Hepatocyte (in vitro differentiated cells): ENCODE results near the gene TM7SF2. TPM values are rescaled to one million over a fixed set of nuclear protein-coding genes. Genes with fewer than 3 reads are reported as not detected.
A peak's percentile ranks its signal among the peaks of the same experiment; 100 is the strongest.

Source experiments
- DNase-seq: peaks from one replicate; pipeline ENCODE4 v3.0.0-alpha.2; 2016; ENCODE audit warnings: low spot score
- H2AFZ ChIP-seq: fragments of 200-600 bp; sonication (generic); 2 replicates; pipeline ENCODE4 v1.6.0; 2016; ENCODE audit warnings: antibody characterized with exemption, mild to moderate bottlenecking
- H3K27ac ChIP-seq: fragments of 200-600 bp; sonication (generic); 2 replicates; pipeline ENCODE4 v1.5.1; 2016; ENCODE audit warnings: mild to moderate bottlenecking
- H3K27me3 ChIP-seq: fragments of 200-600 bp; sonication (generic); 2 replicates; pipeline ENCODE4 v1.6.1; 2016
- H3K36me3 ChIP-seq: fragments of 200-600 bp; sonication (generic); replicated peaks from 2 replicates; pipeline ENCODE4 v1.5.1; 2016; ENCODE audit warnings: low read depth; ENCODE audit not compliant: insufficient read depth
- H3K4me1 ChIP-seq: fragments of 200-600 bp; sonication (generic); 2 replicates; pipeline ENCODE4 v1.5.1; 2016; ENCODE audit warnings: mild to moderate bottlenecking, moderate library complexity; ENCODE audit not compliant: insufficient read depth
- H3K4me2 ChIP-seq: fragments of 200-600 bp; sonication (generic); 2 replicates; pipeline ENCODE4 v1.6.0; 2016
- H3K4me3 ChIP-seq: fragments of 200-600 bp; sonication (generic); 2 replicates; pipeline ENCODE4 v1.5.1; 2016; ENCODE audit warnings: mild to moderate bottlenecking
- H3K79me2 ChIP-seq: fragments of 200-600 bp; sonication (generic); 2 replicates; pipeline ENCODE4 v1.6.0; 2017; ENCODE audit warnings: mild to moderate bottlenecking
- H3K9me2 ChIP-seq: fragments of 200-600 bp; sonication (generic); replicated peaks from 2 replicates; pipeline ENCODE4 v1.6.0; 2017; ENCODE audit warnings: mild to moderate bottlenecking; ENCODE audit not compliant: insufficient read depth
- H3K9me3 ChIP-seq: fragments of 200-600 bp; sonication (generic); 2 replicates; pipeline ENCODE4 v1.5.1; 2016; ENCODE audit warnings: low read depth, mild to moderate bottlenecking
- H4K20me1 ChIP-seq: fragments of 200-600 bp; sonication (generic); 2 replicates; pipeline ENCODE4 v1.6.0; 2016; ENCODE audit warnings: mild to moderate bottlenecking; ENCODE audit not compliant: insufficient read depth, poor library complexity, severe bottlenecking
- CTCF ChIP-seq: fragments of 200-600 bp; sonication (generic); IDR thresholded peaks from 2 replicates; pipeline ENCODE4 v1.5.1; 2016; ENCODE audit warnings: antibody characterized with exemption, mild to moderate bottlenecking; ENCODE audit not compliant: poor library complexity
- EZH2 ChIP-seq: fragments of 200-600 bp; sonication (generic); IDR thresholded peaks from 2 replicates; pipeline ENCODE4 v1.6.1; 2016; ENCODE audit warnings: antibody characterized with exemption, mild to moderate bottlenecking, borderline replicate concordance
- EZH2phosphoT487 ChIP-seq: fragments of 200-600 bp; sonication (generic); IDR thresholded peaks from one replicate; pipeline ENCODE4 v1.6.1; 2018; ENCODE audit warnings: antibody characterized with exemption, mild to moderate bottlenecking, low read depth, moderate library complexity; ENCODE audit not compliant: unreplicated experiment, severe bottlenecking
- WGBS: methylation state at CpG from one replicate; pipeline ENCODE4 v1.1.6; 2016; ENCODE audit warnings: low lambda C conversion rate; ENCODE audit errors: missing lambda C conversion rate; 5-methylcytosine and 5-hydroxymethylcytosine counted together
- polyA plus RNA-seq: library from polyadenylated mRNA; unstranded; fragments of >200 nt; fragmentation: Nextera tagmentation; extraction: Ambion mirVana; gene quantifications from 2 replicates; pipeline ENCODE4 v1.2.1, GENCODE V29; 2016
- total RNA-seq: library from RNA; depleted of rRNA; stranded (reverse); fragments of >200 nt; gene quantifications from 2 replicates; pipeline ENCODE4 v1.2.3, GENCODE V29; 2014

Gene TM7SF2
- total and polyA plus RNA-seq, 2 experiments from 2014 or later: 133 to 209 TPM

DNA sequence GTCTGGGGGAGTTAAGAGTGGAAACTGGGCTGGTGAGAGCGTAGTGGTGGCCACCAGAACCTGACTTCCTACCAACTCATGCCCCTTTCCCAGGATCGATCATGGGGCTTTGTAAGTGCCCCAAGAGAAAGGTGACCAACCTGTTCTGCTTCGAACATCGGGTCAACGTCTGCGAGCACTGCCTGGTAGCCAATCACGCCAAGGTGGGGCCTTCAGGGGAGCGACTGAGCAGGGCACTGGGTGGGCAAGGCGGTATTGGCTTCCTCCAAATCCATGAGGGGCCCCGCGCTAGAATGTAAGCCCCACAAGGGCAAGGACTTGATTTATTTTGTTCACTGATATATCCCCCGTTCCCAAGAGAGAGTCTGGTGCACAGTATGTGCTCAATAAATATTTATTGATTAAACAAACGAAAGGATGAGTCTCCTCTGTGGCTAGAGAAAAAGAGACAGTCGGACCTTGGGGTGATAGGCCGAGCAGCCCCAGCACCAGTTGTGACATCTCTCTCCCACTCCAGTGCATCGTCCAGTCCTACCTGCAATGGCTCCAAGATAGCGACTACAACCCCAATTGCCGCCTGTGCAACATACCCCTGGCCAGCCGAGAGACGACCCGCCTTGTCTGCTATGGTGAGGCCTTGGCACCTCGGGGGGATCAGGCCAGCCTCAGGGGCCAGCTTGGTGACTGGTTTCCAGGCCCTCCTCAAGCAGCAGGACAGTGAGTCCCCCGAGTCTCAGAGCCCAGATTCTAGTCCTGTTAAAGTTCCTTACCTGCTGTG, 26.9 kb upstream of the TM7SF2 start:
- H3K27me3 ChIP-seq: no peaks in the 10 kb centered on the region
- H2AFZ ChIP-seq: peak overlapping the region; percentile 37
- TF ChIP-seq CTCF (no peak), EZH2phosphoT487 (no peak), EZH2 (no peak)
- DNase-seq: no peak
- H3K4me1 ChIP-seq: peaks cover 9% of the 10 kb centered on the region
- H3K9me2 ChIP-seq: no peaks in the 10 kb centered on the region
- peaks cover 32% of the 10 kb centered on the region for H3K79me2 ChIP-seq
- no peaks in the 10 kb centered on the region for H3K9me3 ChIP-seq
- WGBS: 52% methylated on average over 23 of the region's 23 CpGs
- H3K36me3 ChIP-seq: no peaks in the 10 kb centered on the region
- H3K27ac ChIP-seq: peak overlapping the region; percentile 97
- H4K20me1 ChIP-seq: no peaks in the 10 kb centered on the region
- H3K4me3 ChIP-seq: peak overlapping the region; percentile 46
- peak overlapping the region; percentile 95 for H3K4me2 ChIP-seq

DNA sequence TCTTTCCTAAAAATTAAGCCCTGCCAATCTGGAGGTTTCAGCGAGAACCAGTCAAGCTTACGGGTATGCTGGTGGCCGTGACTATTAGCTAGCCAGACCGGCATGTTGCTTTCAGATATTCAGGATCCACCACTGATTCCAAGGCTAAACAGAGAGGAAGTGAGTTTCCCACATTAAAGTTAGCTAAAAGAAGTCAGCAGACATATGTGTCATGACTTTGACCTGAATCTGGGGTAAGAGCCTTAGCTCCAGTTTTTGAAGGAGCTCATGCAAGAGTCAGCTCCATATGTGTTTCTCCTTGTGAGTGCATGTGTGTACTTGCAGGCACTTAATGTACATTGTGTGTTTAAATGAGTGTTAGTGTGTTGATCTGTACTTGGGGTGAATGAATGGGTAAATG, 26.2 kb upstream of the TM7SF2 start:
- H3K27me3 ChIP-seq: no peaks in the 10 kb centered on the region
- no peaks in the 10 kb centered on the region for H3K9me3 ChIP-seq
- H3K27ac ChIP-seq: no peak overlapping the region
- H3K4me1 ChIP-seq: peaks cover 9% of the 10 kb centered on the region
- DNase-seq: no peak
- H3K4me2 ChIP-seq: peak overlapping the region; percentile 95
- H2AFZ ChIP-seq: no peak overlapping the region
- H3K79me2 ChIP-seq: peaks cover 32% of the 10 kb centered on the region
- no peaks in the 10 kb centered on the region for H3K9me2 ChIP-seq
- H3K36me3 ChIP-seq: no peaks in the 10 kb centered on the region
- WGBS: 97% methylated on average over 4 of the region's 4 CpGs
- no peaks in the 10 kb centered on the region for H4K20me1 ChIP-seq
- H3K4me3 ChIP-seq: no peak overlapping the region
- TF ChIP-seq CTCF (no peak), EZH2phosphoT487 (no peak), EZH2 (no peak)

GRCh38 chr11:65086809-65087208, 24.9 kb upstream of the TM7SF2 start:
- H2AFZ ChIP-seq: no peak overlapping the region
- no peak overlapping the region for H3K27ac ChIP-seq
- no peaks in the 10 kb centered on the region for H3K36me3 ChIP-seq
- DNase-seq: no peak
- H3K4me3 ChIP-seq: no peak overlapping the region
- H3K4me2 ChIP-seq: no peak overlapping the region
- 100% methylated on average over 7 of the region's 9 CpGs for WGBS
- H3K27me3 ChIP-seq: no peaks in the 10 kb centered on the region
- TF ChIP-seq EZH2 (no peak), EZH2phosphoT487 (no peak), CTCF (no peak)
- no peaks in the 10 kb centered on the region for H4K20me1 ChIP-seq
- no peaks in the 10 kb centered on the region for H3K9me2 ChIP-seq
- H3K9me3 ChIP-seq: no peaks in the 10 kb centered on the region
- peaks cover 9% of the 10 kb centered on the region for H3K4me1 ChIP-seq
- peaks cover 31% of the 10 kb centered on the region for H3K79me2 ChIP-seq
